MM.1S (cell line): ENCODE results near the gene ERICH6B.

Source experiments
- EZH2 ChIP-seq: fragments of 300-600 bp; sonication (generic); optimal IDR thresholded peaks from 2 replicates; pipeline ENCODE3; 2017; ENCODE audit warnings: low read depth, mild to moderate bottlenecking, antibody characterized with exemption, low read length, mixed read lengths
- EZH2phosphoT487 ChIP-seq: fragments of 300-600 bp; sonication (generic); IDR thresholded peaks from 2 replicates; pipeline ENCODE4 v1.6.1; 2018; ENCODE audit warnings: antibody characterized with exemption, low read length
- TF ChIP-seq, protein P1 (sequence below): fragments of 300-600 bp; sonication (generic); IDR thresholded peaks from 2 replicates; pipeline ENCODE4 v1.5.1; 2016; ENCODE audit warnings: antibody characterized with exemption, low read length, mixed read lengths

DNA sequence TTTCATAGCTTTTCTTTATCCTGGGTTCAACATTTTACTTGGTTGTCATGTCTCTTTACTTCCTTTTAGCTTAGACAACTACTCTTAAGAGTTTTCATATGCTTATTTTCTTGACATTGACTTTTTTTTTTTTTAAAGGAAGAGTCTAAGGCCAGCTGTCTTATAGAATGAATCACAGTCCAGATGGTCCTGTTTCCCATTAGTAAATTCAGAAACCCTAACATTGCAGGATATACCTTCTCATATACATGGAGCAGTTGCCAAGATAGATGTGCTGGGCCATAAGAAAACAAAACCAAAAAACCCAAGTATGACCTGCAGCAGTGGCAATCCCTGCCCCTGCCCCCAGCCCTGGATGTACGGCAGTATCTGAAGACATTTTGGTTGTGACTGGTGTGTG lies 78.0 kb downstream of the ERICH6B start:
- TF ChIP-seq EZH2 (no peak), EZH2phosphoT487 (no peak)
- TF ChIP-seq, protein P1, sequence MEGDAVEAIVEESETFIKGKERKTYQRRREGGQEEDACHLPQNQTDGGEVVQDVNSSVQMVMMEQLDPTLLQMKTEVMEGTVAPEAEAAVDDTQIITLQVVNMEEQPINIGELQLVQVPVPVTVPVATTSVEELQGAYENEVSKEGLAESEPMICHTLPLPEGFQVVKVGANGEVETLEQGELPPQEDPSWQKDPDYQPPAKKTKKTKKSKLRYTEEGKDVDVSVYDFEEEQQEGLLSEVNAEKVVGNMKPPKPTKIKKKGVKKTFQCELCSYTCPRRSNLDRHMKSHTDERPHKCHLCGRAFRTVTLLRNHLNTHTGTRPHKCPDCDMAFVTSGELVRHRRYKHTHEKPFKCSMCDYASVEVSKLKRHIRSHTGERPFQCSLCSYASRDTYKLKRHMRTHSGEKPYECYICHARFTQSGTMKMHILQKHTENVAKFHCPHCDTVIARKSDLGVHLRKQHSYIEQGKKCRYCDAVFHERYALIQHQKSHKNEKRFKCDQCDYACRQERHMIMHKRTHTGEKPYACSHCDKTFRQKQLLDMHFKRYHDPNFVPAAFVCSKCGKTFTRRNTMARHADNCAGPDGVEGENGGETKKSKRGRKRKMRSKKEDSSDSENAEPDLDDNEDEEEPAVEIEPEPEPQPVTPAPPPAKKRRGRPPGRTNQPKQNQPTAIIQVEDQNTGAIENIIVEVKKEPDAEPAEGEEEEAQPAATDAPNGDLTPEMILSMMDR: no peak
